ENCODE results near the gene DBP. TPM values are rescaled to one million over a fixed set of nuclear protein-coding genes. Genes with fewer than 3 reads are reported as not detected.

Gene DBP
- total RNA-seq, 1 experiment from 2014 or later = 12.0 TPM

DNA sequence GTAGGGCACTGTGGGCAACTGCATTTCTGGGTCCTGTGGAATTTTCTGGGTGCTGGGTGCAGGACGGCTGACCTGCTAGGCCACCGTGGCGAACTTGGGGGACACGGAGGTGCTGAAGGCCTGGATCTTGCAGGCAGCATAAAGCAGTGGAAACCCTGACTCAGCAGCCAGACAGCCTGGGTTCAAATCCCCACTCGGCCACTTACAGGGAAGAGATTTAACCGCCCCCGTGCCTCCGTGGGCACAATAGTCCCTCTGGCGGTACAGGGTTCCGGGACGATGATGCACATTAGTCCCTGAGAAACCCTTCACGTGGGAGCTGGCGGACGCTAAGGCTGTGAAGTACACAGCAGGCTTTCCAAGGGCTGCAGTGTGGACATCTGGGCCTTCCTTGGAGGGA, 25.3 kb downstream of the DBP start (continued):
- TF ChIP-seq RORB (CRISPR knock-in tag; IDR thresholded peaks at IDR 0.05) = no peak

DNA sequence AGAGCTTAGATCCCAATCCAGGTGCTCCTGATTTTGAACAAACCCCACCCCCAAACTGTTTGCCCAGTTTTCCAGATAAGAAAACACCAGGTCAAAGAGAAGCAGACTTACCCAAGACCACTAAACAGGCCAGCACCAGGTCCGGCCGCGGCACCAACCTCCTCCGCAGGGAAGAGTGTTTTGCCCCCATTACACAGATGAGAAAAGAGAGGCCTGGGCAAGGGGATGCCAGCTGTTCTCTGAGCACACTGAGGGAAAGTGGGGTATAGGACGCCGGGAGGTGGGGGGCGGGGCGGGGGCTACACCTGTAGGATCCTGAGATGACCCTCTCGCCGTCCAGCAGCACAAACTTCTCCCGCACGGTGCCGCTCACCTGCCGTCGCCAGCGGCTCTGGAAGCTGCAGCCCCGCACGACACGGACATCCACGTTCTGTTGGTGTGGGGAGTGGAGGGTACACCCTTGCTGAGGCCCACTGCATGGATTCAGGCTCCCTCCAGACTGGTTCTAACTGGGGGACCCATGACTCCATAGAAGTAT, 27.5 kb downstream of the DBP start:
- DNase-seq (ENCODE audit: low spot score) (no peak), ATAC-seq (no peak)
- Mint-ChIP-seq H3K4me1 (peaks cover 12% of the 10 kb centered on the region), H3K9me3 (no peaks in the 10 kb centered on the region), H3K4me3 (no peak overlapping the region), H3K27ac (no peak overlapping the region), H3K36me3 (no peaks in the 10 kb centered on the region), H3K27me3 (ENCODE audit: low read depth) (no peaks in the 10 kb centered on the region)
- ChIA-PET POLR2A (interaction anchor here (0.6 to 2.5 kb wide), 4 partner anchors 9 to 291 kb away, joined by 3 to 14 read pairs (median 6); partner anchors contain the start of genes RPL18 and SPHK2), CTCF (interaction anchor here (0.7 to 4.9 kb wide), 26 partner anchors 8 to 390 kb away, joined by 3 to 68 read pairs (median 6); partner anchors contain the start of genes KDELR1, RPL18, SPHK2 and SYNGR4)
- TF ChIP-seq SP1 (CRISPR knock-in tag; conservative IDR thresholded peaks at IDR 0.05) = no peak
- TF ChIP-seq RELA (CRISPR knock-in tag; IDR thresholded peaks at IDR 0.05; ENCODE audit: borderline replicate concordance) = no peak
- TF ChIP-seq, protein P1, sequence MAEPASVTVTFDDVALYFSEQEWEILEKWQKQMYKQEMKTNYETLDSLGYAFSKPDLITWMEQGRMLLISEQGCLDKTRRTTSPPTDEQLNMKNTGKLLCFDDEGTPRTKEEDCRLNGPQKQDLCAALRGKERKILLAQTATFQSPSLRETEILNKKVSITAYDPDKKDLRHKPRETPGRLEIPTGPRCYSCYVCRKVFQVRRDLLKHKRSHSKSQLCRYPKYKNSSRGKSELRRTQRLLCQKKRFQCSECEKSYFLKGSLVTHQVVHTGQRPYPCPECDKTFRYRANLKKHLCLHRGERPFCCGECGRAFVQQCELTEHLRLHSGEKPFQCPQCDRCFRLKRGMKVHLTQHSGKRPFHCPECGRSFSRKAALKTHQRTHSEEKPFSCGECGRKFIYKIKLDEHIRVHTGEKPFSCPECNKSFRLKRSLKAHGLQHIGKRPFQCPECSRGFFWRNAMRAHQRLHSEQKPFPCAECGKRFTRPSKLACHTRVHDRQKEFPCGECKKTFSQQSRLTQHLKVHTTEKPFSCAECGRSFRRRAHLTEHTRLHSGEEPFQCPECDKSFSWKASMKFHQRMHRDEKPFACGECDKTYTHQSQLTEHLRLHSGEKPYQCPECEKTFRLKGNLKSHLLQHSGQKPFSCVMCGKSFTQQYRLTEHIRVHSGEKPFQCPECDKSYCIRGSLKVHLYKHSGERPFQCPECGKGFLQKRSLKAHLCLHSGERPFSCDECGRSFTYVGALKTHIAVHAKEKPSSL (CRISPR knock-in tag; conservative IDR thresholded peaks at IDR 0.05) = no peak
- no peak for TF ChIP-seq ZNF416 (CRISPR knock-in tag; IDR thresholded peaks at IDR 0.05)
- TF ChIP-seq, protein P2, sequence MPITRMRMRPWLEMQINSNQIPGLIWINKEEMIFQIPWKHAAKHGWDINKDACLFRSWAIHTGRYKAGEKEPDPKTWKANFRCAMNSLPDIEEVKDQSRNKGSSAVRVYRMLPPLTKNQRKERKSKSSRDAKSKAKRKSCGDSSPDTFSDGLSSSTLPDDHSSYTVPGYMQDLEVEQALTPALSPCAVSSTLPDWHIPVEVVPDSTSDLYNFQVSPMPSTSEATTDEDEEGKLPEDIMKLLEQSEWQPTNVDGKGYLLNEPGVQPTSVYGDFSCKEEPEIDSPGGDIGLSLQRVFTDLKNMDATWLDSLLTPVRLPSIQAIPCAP (CRISPR knock-in tag; IDR thresholded peaks at IDR 0.05) = no peak
- TF ChIP-seq, protein P3, sequence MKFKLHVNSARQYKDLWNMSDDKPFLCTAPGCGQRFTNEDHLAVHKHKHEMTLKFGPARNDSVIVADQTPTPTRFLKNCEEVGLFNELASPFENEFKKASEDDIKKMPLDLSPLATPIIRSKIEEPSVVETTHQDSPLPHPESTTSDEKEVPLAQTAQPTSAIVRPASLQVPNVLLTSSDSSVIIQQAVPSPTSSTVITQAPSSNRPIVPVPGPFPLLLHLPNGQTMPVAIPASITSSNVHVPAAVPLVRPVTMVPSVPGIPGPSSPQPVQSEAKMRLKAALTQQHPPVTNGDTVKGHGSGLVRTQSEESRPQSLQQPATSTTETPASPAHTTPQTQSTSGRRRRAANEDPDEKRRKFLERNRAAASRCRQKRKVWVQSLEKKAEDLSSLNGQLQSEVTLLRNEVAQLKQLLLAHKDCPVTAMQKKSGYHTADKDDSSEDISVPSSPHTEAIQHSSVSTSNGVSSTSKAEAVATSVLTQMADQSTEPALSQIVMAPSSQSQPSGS (CRISPR knock-in tag; IDR thresholded peaks at IDR 0.05; ENCODE audit: borderline replicate concordance, low read depth) = no peak
- TF ChIP-seq, protein P4, sequence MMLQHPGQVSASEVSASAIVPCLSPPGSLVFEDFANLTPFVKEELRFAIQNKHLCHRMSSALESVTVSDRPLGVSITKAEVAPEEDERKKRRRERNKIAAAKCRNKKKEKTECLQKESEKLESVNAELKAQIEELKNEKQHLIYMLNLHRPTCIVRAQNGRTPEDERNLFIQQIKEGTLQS (CRISPR knock-in tag; conservative IDR thresholded peaks at IDR 0.05) = no peak
- no peak for TF ChIP-seq GABPB1 (CRISPR knock-in tag; IDR thresholded peaks at IDR 0.05)
- TF ChIP-seq, protein P5, sequence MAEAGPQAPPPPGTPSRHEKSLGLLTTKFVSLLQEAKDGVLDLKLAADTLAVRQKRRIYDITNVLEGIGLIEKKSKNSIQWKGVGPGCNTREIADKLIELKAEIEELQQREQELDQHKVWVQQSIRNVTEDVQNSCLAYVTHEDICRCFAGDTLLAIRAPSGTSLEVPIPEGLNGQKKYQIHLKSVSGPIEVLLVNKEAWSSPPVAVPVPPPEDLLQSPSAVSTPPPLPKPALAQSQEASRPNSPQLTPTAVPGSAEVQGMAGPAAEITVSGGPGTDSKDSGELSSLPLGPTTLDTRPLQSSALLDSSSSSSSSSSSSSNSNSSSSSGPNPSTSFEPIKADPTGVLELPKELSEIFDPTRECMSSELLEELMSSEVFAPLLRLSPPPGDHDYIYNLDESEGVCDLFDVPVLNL (CRISPR knock-in tag; IDR thresholded peaks at IDR 0.05; ENCODE audit: borderline replicate concordance, low read depth) = no peak

DNA sequence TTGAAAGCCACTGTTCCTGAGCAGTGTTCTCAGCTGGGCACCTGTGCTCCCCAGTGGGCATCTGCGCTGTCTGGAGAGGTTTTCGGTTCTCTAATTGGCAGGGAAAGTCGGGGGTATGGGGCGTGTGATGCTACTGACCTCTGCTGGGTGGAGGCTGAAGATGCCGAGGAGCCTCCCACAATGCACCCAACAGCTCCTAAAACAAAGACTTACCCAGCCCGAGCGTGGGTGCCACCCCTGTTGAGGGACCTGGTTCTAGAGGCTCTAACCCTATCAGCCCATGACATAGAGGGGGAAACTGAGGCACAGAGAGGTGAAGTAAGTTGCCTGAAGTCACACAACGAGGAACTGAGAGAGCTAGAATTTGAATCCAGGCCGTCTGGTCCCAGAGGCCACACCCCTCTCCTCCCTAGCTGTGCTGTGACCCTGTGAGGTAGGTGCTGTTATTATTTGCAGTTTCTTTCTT, 28.3 kb downstream of the DBP start:
- H3K4me3 Mint-ChIP-seq = peak overlapping the region; percentile 37; the same call in 1 of the 2 replicates
- no peak for TF ChIP-seq GTF2I (CRISPR knock-in tag; conservative IDR thresholded peaks at IDR 0.05)
- TF ChIP-seq SP1 (CRISPR knock-in tag; conservative IDR thresholded peaks at IDR 0.05) = 0 out of 2 replicates have a peak, but pooled peaks have one; percentile 19
- peak; percentile 66; the same call in 1 of the 2 replicates for TF ChIP-seq ZNF423 (CRISPR knock-in tag; IDR thresholded peaks at IDR 0.05)
- POLR2A ChIA-PET = interaction anchor here (0.6 to 2.5 kb wide), 4 partner anchors 10 to 292 kb away, joined by 3 to 14 read pairs (median 6); partner anchors contain the start of genes RPL18 and SPHK2
- peaks cover 4% of the 10 kb centered on the region for H3K4me1 Mint-ChIP-seq
- H3K36me3 Mint-ChIP-seq = no peaks in the 10 kb centered on the region
- H3K9me3 Mint-ChIP-seq = no peaks in the 10 kb centered on the region
- ATAC-seq (peak; percentile 84), DNase-seq (ENCODE audit: low spot score) (peak; percentile 63)
- CTCF ChIA-PET = interaction anchor here (0.6 to 4.9 kb wide), 38 partner anchors 9 to 1009 kb away, joined by 3 to 68 read pairs (median 5); partner anchors contain the start of genes KDELR1, RPL18, SPHK2 and SYNGR4
- no peaks in the 10 kb centered on the region for H3K27me3 Mint-ChIP-seq (ENCODE audit: low read depth)
- no peak overlapping the region for H3K27ac Mint-ChIP-seq

DNA sequence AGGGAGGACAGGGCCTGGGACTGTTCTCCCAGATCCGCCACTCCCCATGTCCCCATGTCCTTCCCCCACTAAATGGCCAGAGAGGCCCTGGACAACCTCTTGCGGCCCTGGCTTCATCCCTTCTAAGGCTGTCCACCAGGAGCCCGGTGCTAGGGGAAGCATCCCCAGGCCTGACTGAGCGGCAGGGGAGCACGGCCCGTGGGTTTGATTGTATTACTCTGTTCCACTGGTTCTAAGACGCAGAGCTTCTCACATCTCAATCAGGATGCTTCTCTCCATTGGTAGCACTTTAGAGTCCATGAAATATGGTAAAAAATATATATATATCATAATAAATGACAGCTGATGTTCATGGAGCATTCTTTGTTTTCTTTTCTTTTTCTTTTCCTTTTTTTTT, 29.8 kb downstream of the DBP start:
- H3K36me3 Mint-ChIP-seq = no peaks in the 10 kb centered on the region
- H3K4me1 Mint-ChIP-seq = no peaks in the 10 kb centered on the region
- ATAC-seq = no peak
- ChIA-PET CTCF (interaction anchor here (1.2 to 4.9 kb wide), 2 partner anchors 18 to 23 kb away, joined by 6 to 68 read pairs; no protein-coding TSS in a partner anchor), POLR2A (no interaction called here)
- H3K9me3 Mint-ChIP-seq = no peaks in the 10 kb centered on the region
- H3K27me3 Mint-ChIP-seq (ENCODE audit: low read depth) = no peaks in the 10 kb centered on the region
- H3K27ac Mint-ChIP-seq = no peak overlapping the region
- TF ChIP-seq MYBL2 (CRISPR knock-in tag; IDR thresholded peaks at IDR 0.05) (no peak), SMAD4 (CRISPR knock-in tag; IDR thresholded peaks at IDR 0.05) (no peak), ZNF396 (CRISPR knock-in tag; IDR thresholded peaks at IDR 0.05; ENCODE audit: borderline replicate concordance) (no peak), ZNF416 (CRISPR knock-in tag; IDR thresholded peaks at IDR 0.05) (no peak)
- TF ChIP-seq, protein P6, sequence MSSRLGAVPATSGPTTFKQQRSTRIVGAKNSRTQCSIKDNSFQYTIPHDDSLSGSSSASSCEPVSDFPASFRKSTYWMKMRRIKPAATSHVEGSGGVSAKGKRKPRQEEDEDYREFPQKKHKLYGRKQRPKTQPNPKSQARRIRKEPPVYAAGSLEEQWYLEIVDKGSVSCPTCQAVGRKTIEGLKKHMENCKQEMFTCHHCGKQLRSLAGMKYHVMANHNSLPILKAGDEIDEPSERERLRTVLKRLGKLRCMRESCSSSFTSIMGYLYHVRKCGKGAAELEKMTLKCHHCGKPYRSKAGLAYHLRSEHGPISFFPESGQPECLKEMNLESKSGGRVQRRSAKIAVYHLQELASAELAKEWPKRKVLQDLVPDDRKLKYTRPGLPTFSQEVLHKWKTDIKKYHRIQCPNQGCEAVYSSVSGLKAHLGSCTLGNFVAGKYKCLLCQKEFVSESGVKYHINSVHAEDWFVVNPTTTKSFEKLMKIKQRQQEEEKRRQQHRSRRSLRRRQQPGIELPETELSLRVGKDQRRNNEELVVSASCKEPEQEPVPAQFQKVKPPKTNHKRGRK (CRISPR knock-in tag; IDR thresholded peaks at IDR 0.05; ENCODE audit: borderline replicate concordance) = no peak
- no peak overlapping the region for H3K4me3 Mint-ChIP-seq
- no peak for DNase-seq (ENCODE audit: low spot score)

All from WTC11 (cell line).